HepG2 (cell line): ENCODE results near the gene CENPP. TPM values are rescaled to one million over a fixed set of nuclear protein-coding genes. Genes with fewer than 3 reads are reported as not detected.
A peak's percentile ranks its signal among the peaks of the same experiment; 100 is the strongest.

Source experiments
- AFF4 ChIP-seq: sonication (generic); formaldehyde crosslinking; IDR thresholded peaks from 2 replicates; pipeline ENCODE4 v1.4.0; 2020; ENCODE audit warnings: missing genetic modification reagents
- DNMT3B ChIP-seq: conservative IDR thresholded peaks from 2 replicates; pipeline ENCODE4 v1.6.1; 2016; ENCODE audit warnings: missing biosample characterization, control low read depth
- ELF1 ChIP-seq: sonication (generic); formaldehyde crosslinking; IDR thresholded peaks from 2 replicates; pipeline ENCODE4 v1.4.0; 2020; ENCODE audit warnings: missing genetic modification reagents
- ETV5 ChIP-seq: IDR thresholded peaks from 2 replicates; pipeline ENCODE4 v1.6.1; 2018; ENCODE audit warnings: missing biosample characterization, missing genetic modification reagents, inconsistent platforms, borderline replicate concordance
- FOXA3 ChIP-seq: IDR thresholded peaks from 2 replicates; pipeline ENCODE4 v1.6.1; 2016; ENCODE audit warnings: missing genetic modification reagents, missing compliant biosample characterization
- GABPA ChIP-seq, 2 experiments: IDR thresholded peaks; 2 replicates each; pipeline ENCODE4 v1.6.1; 2011 to 2016; ENCODE audit warnings: low read depth in 2 of 2, low read length in 1 of 2, missing biosample characterization in 1 of 2, missing genetic modification characterization in 1 of 2
- ISL2 ChIP-seq: sonication (generic); formaldehyde crosslinking; IDR thresholded peaks from 2 replicates; pipeline ENCODE4 v1.5.0; 2020; ENCODE audit warnings: missing genetic modification reagents
- NCOA2 ChIP-seq: sonication (generic); formaldehyde crosslinking; IDR thresholded peaks from 2 replicates; pipeline ENCODE4 v1.8.0; 2022; ENCODE audit warnings: inconsistent platforms
- REPIN1 ChIP-seq: sonication (generic); formaldehyde crosslinking; IDR thresholded peaks from 2 replicates; pipeline ENCODE4 v1.8.0; 2022; ENCODE audit warnings: missing genetic modification reagents, low read depth, mild to moderate bottlenecking, borderline replicate concordance
- RFX1 ChIP-seq: fragments of 450-650 bp; IDR thresholded peaks from 2 replicates; pipeline ENCODE4 v1.6.1; 2017
- RFX5 ChIP-seq: IDR thresholded peaks from 2 replicates; pipeline ENCODE4 v1.6.1; 2011; ENCODE audit warnings: low read depth, low read length, improper control_type of control experiment
- SOX6 ChIP-seq, 2 experiments: fragments of 450-650 bp in 1 of 2; sonication (generic) in 1 of 2; formaldehyde crosslinking in 1 of 2; IDR thresholded peaks; 2 replicates each; pipeline versions ENCODE4 v1.4.0 to v1.6.1; 2017 to 2020; ENCODE audit warnings: antibody characterized with exemption in 1 of 2, mild to moderate bottlenecking in 1 of 2, missing genetic modification reagents in 1 of 2
- TSC22D2 ChIP-seq: sonication (generic); formaldehyde crosslinking; IDR thresholded peaks from 2 replicates; pipeline ENCODE4 v1.5.1; 2020; ENCODE audit warnings: missing genetic modification reagents, mild to moderate bottlenecking, borderline replicate concordance
- ZNF263 ChIP-seq: sonication (generic); formaldehyde crosslinking; IDR thresholded peaks from 2 replicates; pipeline ENCODE4 v1.4.0; 2020; ENCODE audit warnings: missing genetic modification reagents
- ZNF44 ChIP-seq: sonication (generic); formaldehyde crosslinking; IDR thresholded peaks from 2 replicates; pipeline ENCODE4 v1.5.1; 2020; ENCODE audit warnings: mild to moderate bottlenecking, missing genetic modification reagents
- ZNF512 ChIP-seq: sonication (generic); formaldehyde crosslinking; IDR thresholded peaks from 2 replicates; pipeline ENCODE4 v1.4.0; 2020; ENCODE audit warnings: mild to moderate bottlenecking, missing genetic modification reagents
- ZSCAN21 ChIP-seq: sonication (generic); formaldehyde crosslinking; IDR thresholded peaks from 2 replicates; pipeline ENCODE4 v1.8.0; 2022; ENCODE audit warnings: mild to moderate bottlenecking, missing genetic modification reagents, moderate library complexity, borderline replicate concordance
- polyA plus RNA-seq, 8 experiments: library from polyadenylated mRNA; depleted of rRNA in 3 of 8; stranded (reverse) in 7 of 8; unstranded in 1 of 8; fragments of >200 nt; fragmentation: Illumina TruSeq in 4 of 8; extraction: Trizol in 4 of 8; gene quantifications; 2 replicates each; pipeline versions ENCODE4 v1.2.1 to v1.2.3, GENCODE V29; 2011 to 2016; ENCODE audit warnings: low read depth in 4 of 8, missing spikeins in 1 of 8, mixed read lengths in 1 of 8; ENCODE audit not compliant: insufficient read depth in 1 of 8
- total RNA-seq, 5 experiments: library from RNA; depleted of rRNA; stranded (reverse); fragments of >200 nt; fragmentation: Illumina TruSeq; extraction: Trizol; gene quantifications; 2 replicates each; pipeline ENCODE4 v1.2.3, GENCODE V29; 2016; ENCODE audit warnings: low read depth in 1 of 5
- TF ChIP-seq, protein P1 (sequence below): sonication (generic); formaldehyde crosslinking; IDR thresholded peaks from 2 replicates; pipeline ENCODE4; 2020; ENCODE audit warnings: missing genetic modification reagents, mild to moderate bottlenecking, borderline replicate concordance
- TF ChIP-seq, protein P2 (sequence below): sonication (generic); formaldehyde crosslinking; IDR thresholded peaks from 2 replicates; pipeline ENCODE4 v1.4.0; 2020; ENCODE audit warnings: mild to moderate bottlenecking, low read depth, missing genetic modification reagents

CENPP gene
- total and polyA plus RNA-seq, 2 of the 13 experiments (the other 11 are each of a cell fraction or from before 2014, with no cell fraction given), result 2.0 to 11.4 TPM

DNA sequence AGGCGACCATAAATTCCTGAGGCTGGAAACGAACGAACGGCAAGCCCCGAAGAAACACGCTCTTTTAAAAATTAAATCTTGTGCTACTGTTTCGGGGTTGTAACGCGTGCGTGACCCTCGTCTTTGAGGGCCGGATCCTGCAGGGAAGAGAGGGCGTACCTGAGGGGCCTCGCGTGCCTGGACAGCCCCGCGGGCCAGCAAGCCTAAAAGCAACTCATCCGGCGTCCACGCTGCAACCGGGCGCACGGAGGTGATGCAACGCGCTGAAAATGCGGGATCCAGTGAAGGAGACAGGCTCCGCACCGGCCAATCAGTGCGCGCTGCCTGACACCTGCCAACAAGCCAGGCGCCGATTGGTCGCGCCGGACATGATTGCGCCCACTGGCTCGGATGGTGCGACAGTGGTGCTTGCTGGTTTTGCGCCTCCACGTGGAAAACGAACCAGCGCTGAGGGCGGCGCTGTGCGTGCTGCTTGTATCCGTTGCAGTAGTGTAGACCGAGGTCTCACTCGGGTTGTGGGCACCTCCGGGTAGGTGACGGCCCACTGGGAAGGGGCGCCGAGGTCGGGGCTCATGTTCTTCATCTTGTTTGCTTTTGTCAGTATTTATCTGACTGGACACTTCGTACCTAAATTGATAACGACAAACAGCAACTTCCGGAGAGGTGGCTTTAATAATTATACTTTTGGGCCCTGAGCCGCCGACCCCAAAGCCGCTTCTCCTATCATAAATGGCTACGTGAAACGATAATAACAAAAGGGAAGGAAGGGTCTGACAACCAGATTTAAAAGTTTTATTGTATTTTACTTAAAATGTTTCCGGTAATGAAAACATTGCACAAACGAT lies 32.1 kb upstream of the CENPP start, which contains the start of gene IARS1 (continued):
- TF ChIP-seq RFX5 (0 out of 2 replicates have a peak, but pooled peaks have one; percentile 30), DNMT3B (CRISPR knock-in tag) (peak; percentile 89; the same call in 1 of the 2 replicates), TSC22D2 (CRISPR knock-in tag) (0 out of 2 replicates have a peak, but pooled peaks have one; percentile 44), ISL2 (CRISPR knock-in tag) (peak; percentile 88), AFF4 (CRISPR knock-in tag) (no peak), REPIN1 (CRISPR knock-in tag) (peak; percentile 99), ETV5 (peak; percentile 75), ZNF263 (CRISPR knock-in tag) (peak; percentile 76; the same call in 1 of the 2 replicates), ZNF512 (CRISPR knock-in tag) (no peak; the same call in 1 of the 2 replicates), SOX6 (IDR thresholded peaks at IDR 0.05) (no peak), SOX6 (CRISPR knock-in tag; IDR thresholded peaks at IDR 0.05) (peak; percentile 79), ZSCAN21 (CRISPR knock-in tag) (peak; percentile 91), FOXA3 (CRISPR knock-in tag) (peak; percentile 70), ELF1 (CRISPR knock-in tag) (peak; percentile 71; the same call in 1 of the 2 replicates), ZNF44 (CRISPR knock-in tag) (peak; percentile 93), NCOA2 (CRISPR knock-in tag) (peak; percentile 72), GABPA (IDR thresholded peaks at IDR 0.05; ENCODE audit: low read depth, low read length) (no peak), GABPA (CRISPR knock-in tag; IDR thresholded peaks at IDR 0.05; ENCODE audit: low read depth) (peak; percentile 72; the same call in 1 of the 2 replicates), RFX1 (no peak)
- TF ChIP-seq, protein P1, sequence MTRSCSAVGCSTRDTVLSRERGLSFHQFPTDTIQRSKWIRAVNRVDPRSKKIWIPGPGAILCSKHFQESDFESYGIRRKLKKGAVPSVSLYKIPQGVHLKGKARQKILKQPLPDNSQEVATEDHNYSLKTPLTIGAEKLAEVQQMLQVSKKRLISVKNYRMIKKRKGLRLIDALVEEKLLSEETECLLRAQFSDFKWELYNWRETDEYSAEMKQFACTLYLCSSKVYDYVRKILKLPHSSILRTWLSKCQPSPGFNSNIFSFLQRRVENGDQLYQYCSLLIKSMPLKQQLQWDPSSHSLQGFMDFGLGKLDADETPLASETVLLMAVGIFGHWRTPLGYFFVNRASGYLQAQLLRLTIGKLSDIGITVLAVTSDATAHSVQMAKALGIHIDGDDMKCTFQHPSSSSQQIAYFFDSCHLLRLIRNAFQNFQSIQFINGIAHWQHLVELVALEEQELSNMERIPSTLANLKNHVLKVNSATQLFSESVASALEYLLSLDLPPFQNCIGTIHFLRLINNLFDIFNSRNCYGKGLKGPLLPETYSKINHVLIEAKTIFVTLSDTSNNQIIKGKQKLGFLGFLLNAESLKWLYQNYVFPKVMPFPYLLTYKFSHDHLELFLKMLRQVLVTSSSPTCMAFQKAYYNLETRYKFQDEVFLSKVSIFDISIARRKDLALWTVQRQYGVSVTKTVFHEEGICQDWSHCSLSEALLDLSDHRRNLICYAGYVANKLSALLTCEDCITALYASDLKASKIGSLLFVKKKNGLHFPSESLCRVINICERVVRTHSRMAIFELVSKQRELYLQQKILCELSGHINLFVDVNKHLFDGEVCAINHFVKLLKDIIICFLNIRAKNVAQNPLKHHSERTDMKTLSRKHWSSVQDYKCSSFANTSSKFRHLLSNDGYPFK (CRISPR knock-in tag), result peak; percentile 87; the same call in 1 of the 2 replicates
- TF ChIP-seq, protein P2, sequence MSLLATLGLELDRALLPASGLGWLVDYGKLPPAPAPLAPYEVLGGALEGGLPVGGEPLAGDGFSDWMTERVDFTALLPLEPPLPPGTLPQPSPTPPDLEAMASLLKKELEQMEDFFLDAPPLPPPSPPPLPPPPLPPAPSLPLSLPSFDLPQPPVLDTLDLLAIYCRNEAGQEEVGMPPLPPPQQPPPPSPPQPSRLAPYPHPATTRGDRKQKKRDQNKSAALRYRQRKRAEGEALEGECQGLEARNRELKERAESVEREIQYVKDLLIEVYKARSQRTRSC (CRISPR knock-in tag), result no peak
